ENCODE data around the gene LYAR. TPM values are rescaled to one million over a fixed set of nuclear protein-coding genes. Genes with fewer than 3 reads are reported as not detected.

LYAR gene
- total and polyA plus RNA-seq, 2 experiments from 2014 or later = 10.7 to 18.5 TPM

DNA sequence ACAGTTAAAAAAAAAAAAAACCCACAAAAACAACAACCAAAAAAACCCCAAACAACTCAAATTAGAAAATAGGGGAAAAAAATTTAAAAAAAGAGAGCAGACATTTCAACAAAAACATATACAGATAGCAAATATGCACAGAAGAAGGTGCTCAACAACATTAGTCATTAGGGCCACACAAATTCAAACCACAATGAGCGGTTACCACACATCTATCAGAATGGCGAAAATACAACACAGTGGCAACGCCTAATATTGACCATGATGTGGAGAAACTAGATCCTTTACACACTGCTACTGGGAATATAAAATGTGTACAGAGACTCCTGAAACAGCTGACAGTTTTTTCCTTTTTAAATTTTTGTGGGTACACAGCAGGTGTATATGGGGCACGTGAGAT, 19.4 kb downstream of the LYAR start:
- Histone ChIP-seq H3K36me3 (peaks cover 37% of the 10 kb centered on the region), H3K27ac (no peak overlapping the region), H3K4me1 (ENCODE audit: low read depth) (no peaks in the 10 kb centered on the region), H3K9me3 (ENCODE audit: low read depth) (no peaks in the 10 kb centered on the region), H3K4me3 (no peak overlapping the region), H3K27me3 (no peaks in the 10 kb centered on the region)
- TF ChIP-seq, protein P1, sequence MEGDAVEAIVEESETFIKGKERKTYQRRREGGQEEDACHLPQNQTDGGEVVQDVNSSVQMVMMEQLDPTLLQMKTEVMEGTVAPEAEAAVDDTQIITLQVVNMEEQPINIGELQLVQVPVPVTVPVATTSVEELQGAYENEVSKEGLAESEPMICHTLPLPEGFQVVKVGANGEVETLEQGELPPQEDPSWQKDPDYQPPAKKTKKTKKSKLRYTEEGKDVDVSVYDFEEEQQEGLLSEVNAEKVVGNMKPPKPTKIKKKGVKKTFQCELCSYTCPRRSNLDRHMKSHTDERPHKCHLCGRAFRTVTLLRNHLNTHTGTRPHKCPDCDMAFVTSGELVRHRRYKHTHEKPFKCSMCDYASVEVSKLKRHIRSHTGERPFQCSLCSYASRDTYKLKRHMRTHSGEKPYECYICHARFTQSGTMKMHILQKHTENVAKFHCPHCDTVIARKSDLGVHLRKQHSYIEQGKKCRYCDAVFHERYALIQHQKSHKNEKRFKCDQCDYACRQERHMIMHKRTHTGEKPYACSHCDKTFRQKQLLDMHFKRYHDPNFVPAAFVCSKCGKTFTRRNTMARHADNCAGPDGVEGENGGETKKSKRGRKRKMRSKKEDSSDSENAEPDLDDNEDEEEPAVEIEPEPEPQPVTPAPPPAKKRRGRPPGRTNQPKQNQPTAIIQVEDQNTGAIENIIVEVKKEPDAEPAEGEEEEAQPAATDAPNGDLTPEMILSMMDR (IDR thresholded peaks at IDR 0.05; ENCODE audit: low read depth, low read length) = no peak
- peak in 1 of 2 donors; percentile 21 for DNase-seq (ENCODE audit: low read depth in 1 of 2, low spot score in 1 of 2)

- no peaks in the 10 kb centered on the region for H3K4me1 ChIP-seq (ENCODE audit: low read depth)
- TF ChIP-seq, protein P1 (IDR thresholded peaks at IDR 0.05; ENCODE audit: low read depth, low read length) = no peak
- no peaks in the 10 kb centered on the region for H3K27me3 ChIP-seq
- peaks cover 35% of the 10 kb centered on the region for H3K36me3 ChIP-seq
- H3K9me3 ChIP-seq (ENCODE audit: low read depth) = no peaks in the 10 kb centered on the region
- H3K27ac ChIP-seq = no peak overlapping the region
- no peak overlapping the region for H3K4me3 ChIP-seq
- peak in 1 of 2 donors; percentile 64 for DNase-seq (ENCODE audit: low read depth in 1 of 2, low spot score in 1 of 2)
These were observed 20.1 kb downstream of the LYAR start for GRCh38 chr4:4269856-4270255.

DNA sequence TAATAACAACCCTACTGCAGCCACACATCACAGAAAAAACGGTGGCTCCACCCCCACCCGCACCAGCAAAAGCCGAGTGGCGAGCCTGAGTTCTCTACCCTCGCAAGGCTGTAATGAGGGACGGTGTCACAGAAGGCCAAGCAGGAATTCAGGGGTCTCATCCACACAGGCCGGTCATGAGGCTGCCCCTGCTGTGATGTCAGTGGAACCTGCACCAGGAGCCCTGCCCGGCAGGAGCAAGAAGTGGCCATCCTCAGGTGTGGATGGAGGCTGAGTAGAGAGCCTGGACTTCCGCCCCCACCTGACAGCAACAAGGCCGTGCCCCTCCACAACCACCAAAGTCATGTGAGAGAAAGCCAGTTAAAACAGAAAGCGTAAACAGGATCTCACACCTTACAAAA, 20.6 kb downstream of the LYAR start:
- Histone ChIP-seq H3K36me3 (peaks cover 34% of the 10 kb centered on the region), H3K4me1 (ENCODE audit: low read depth) (no peaks in the 10 kb centered on the region), H3K27ac (no peak overlapping the region), H3K9me3 (ENCODE audit: low read depth) (no peaks in the 10 kb centered on the region), H3K4me3 (no peak overlapping the region), H3K27me3 (no peaks in the 10 kb centered on the region)
- DNase-seq (ENCODE audit: low read depth in 1 of 2, low spot score in 1 of 2) = no peak
- TF ChIP-seq, protein P1 (IDR thresholded peaks at IDR 0.05; ENCODE audit: low read depth, low read length) = no peak

- Histone ChIP-seq H3K27me3 (no peaks in the 10 kb centered on the region), H3K9me3 (ENCODE audit: low read depth) (no peaks in the 10 kb centered on the region), H3K36me3 (peaks cover 34% of the 10 kb centered on the region), H3K27ac (no peak overlapping the region), H3K4me1 (ENCODE audit: low read depth) (no peaks in the 10 kb centered on the region), H3K4me3 (no peak overlapping the region)
- TF ChIP-seq, protein P1 (IDR thresholded peaks at IDR 0.05; ENCODE audit: low read depth, low read length) = no peak
- DNase-seq (ENCODE audit: low read depth in 1 of 2, low spot score in 1 of 2) = no peak
These were observed 21.2 kb downstream of the LYAR start for GRCh38 chr4:4268776-4269175.

GRCh38 chr4:4267981-4268380, 22.0 kb downstream of the LYAR start:
- Histone ChIP-seq H3K4me1 (ENCODE audit: low read depth) (no peaks in the 10 kb centered on the region), H3K4me3 (no peak overlapping the region), H3K27ac (no peak overlapping the region), H3K27me3 (no peaks in the 10 kb centered on the region), H3K9me3 (ENCODE audit: low read depth) (no peaks in the 10 kb centered on the region), H3K36me3 (peaks cover 29% of the 10 kb centered on the region)
- TF ChIP-seq, protein P1 (IDR thresholded peaks at IDR 0.05; ENCODE audit: low read depth, low read length) = no peak
- DNase-seq (ENCODE audit: low read depth in 1 of 2, low spot score in 1 of 2) = peak in 1 of 2 donors; percentile 18

Data from cardiac muscle cell (in vitro differentiated cells and primary cell).